Activated CD8-positive, alpha-beta memory T cell treated with anti-CD3 and anti-CD28 coated beads for 48 hours (primary cell): ENCODE data around the gene ZNF592.
A peak's percentile ranks its signal among the peaks of the same experiment; 100 is the strongest.

Experiments used
- DNase-seq, 3 experiments: peaks; one replicate each; pipeline ENCODE4 v3.0.0-alpha.2; 2020; ENCODE audit warnings: low read depth in 2 of 3, low spot score in 2 of 3

ZNF592 gene

GRCh38 chr15:84828086-84828908, 79.9 kb downstream of the ZNF592 start:
- DNase-seq, result no peak

- no peak for DNase-seq
Observed at GRCh38 chr15:84829428-84829827, 81.0 kb downstream of the ZNF592 start.

GRCh38 chr15:84830036-84830435, 81.6 kb downstream of the ZNF592 start:
- DNase-seq, result no peak

- DNase-seq, result no peak
Observed at GRCh38 chr15:84831028-84831427, 82.6 kb downstream of the ZNF592 start.

- DNase-seq, result no peak
Observed at GRCh38 chr15:84831613-84832012, 83.2 kb downstream of the ZNF592 start.

GRCh38 chr15:84832448-84833040, 84.2 kb downstream of the ZNF592 start:
- no peak for DNase-seq

GRCh38 chr15:84833447-84834228, 85.2 kb downstream of the ZNF592 start:
- DNase-seq, result no peak

GRCh38 chr15:84834229-84834955, 86.0 kb downstream of the ZNF592 start:
- DNase-seq, result no peak

- DNase-seq, result no peak
Observed at GRCh38 chr15:84834969-84835368, 86.6 kb downstream of the ZNF592 start.

GRCh38 chr15:84835661-84836337, 87.4 kb downstream of the ZNF592 start:
- no peak for DNase-seq

GRCh38 chr15:84836844-84837243, 88.5 kb downstream of the ZNF592 start:
- DNase-seq, result no peak

- DNase-seq, result no peak
Observed at GRCh38 chr15:84839714-84840113, 91.3 kb downstream of the ZNF592 start.

GRCh38 chr15:84840255-84840654, 91.9 kb downstream of the ZNF592 start:
- no peak for DNase-seq

GRCh38 chr15:84840741-84841429, 92.5 kb downstream of the ZNF592 start:
- no peak for DNase-seq

GRCh38 chr15:84842781-84843180, 94.4 kb downstream of the ZNF592 start:
- DNase-seq, result no peak

- no peak for DNase-seq
Observed at GRCh38 chr15:84844964-84845363, 96.6 kb downstream of the ZNF592 start.

GRCh38 chr15:84845631-84846030, 97.2 kb downstream of the ZNF592 start:
- DNase-seq, result peak in 2 of 3 experiments; percentile 17 to 19

- no peak for DNase-seq
Observed at GRCh38 chr15:84846269-84846668, 97.9 kb downstream of the ZNF592 start.

GRCh38 chr15:84847382-84847781, 99.0 kb downstream of the ZNF592 start:
- no peak for DNase-seq

- DNase-seq, result no peak
Observed at GRCh38 chr15:84852212-84852611, 103.8 kb downstream of the ZNF592 start.
